ENCODE measurements around the gene SORL1. TPM values are rescaled to one million over a fixed set of nuclear protein-coding genes. Genes with fewer than 3 reads are reported as not detected.

Gene SORL1
- total and polyA plus RNA-seq, 9 of the 15 experiments (the other 6 are each of a cell fraction or from before 2014, with no cell fraction given), result 0.01 to 0.66 TPM; not detected in 7

DNA sequence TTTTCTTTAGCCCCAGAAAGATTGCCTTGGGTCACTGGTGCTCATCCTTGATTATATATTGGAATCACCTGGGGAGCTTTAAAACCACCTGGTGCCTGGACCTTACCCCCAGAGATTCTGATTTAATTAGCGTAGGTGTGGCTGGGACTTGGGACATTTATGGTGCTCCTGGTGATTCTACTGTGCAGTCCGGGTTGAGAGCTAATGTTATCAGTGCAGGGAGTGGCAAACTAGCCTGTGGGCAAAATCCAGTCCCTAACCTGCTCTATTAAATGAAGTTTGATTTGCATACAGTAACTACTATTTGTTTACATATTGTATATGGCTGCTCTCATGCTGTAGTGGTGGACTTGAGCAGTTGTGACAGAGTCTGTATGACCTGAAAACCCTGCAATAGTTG lies 134.6 kb downstream of the SORL1 start:
- Histone ChIP-seq H3K27ac (ENCODE audit: extremely low read depth, low read depth, low read length) (no peak overlapping the region), H2AFZ (ENCODE audit: low read depth, low read length) (no peak overlapping the region), H4K20me1 (replicated peaks; ENCODE audit: control insufficient read depth, insufficient read depth, low read length) (no peaks in the 10 kb centered on the region; the same call in 1 of the 2 replicates), H3K9ac (ENCODE audit: insufficient read depth in 1 of 2, low read depth in 2 of 2, low read length in 2 of 2) (no peak overlapping the region), H3K9me1 (ENCODE audit: control insufficient read depth, insufficient read depth, low read length) (no peaks in the 10 kb centered on the region), H3K27me3 (ENCODE audit: control insufficient read depth in 2 of 2, insufficient read depth in 2 of 2, low read length in 2 of 2) (peaks cover 0 to 11% of the 10 kb centered on the region in 2 experiments; a peak in 2 of 5 replicates), H3K79me2 (ENCODE audit: control insufficient read depth, insufficient read depth, low read length) (no peaks in the 10 kb centered on the region), H3K4me3 (no peak overlapping the region), H3K36me3 (ENCODE audit: control insufficient read depth, insufficient read depth, low read length) (no peaks in the 10 kb centered on the region), H3K4me2 (ENCODE audit: insufficient read depth, low read length) (no peak overlapping the region), H3K9me3 (replicated peaks; ENCODE audit: control insufficient read depth, insufficient read depth, low read depth, low read length) (no peaks in the 10 kb centered on the region), H3K4me1 (replicated peaks in 1 of 2; ENCODE audit: control insufficient read depth in 2 of 2, insufficient read depth in 2 of 2, low read length in 2 of 2) (peaks cover 0 to 2% of the 10 kb centered on the region in 2 experiments; a peak in 2 of 5 replicates)
- in situ Hi-C loops (cut with MboI) (no loop called here), intact Hi-C loops (cut with micrococcal nuclease) (no loop called here)
- ChIA-PET CTCF (ENCODE audit: low intra/inter-chr PET ratio) (interaction anchor here (0.6 kb wide), 1 partner anchor 265 kb away, joined by 3 read pairs; no protein-coding TSS in a partner anchor), POLR2A (no interaction called here)
- DNase-seq (ENCODE audit: extremely low read depth in 1 of 4, low spot score in 3 of 4), result no peak
- BruUV-seq (replicated peaks), result no TSS peak
- no peak for ATAC-seq
- no peak for FAIRE-seq
- TF ChIP-seq HDAC1 (IDR thresholded peaks at IDR 0.05), result no peak
- WGBS (ENCODE audit: insufficient coverage, low coverage, missing lambda C conversion rate), result 3% methylated on average over 2 of the region's 2 CpGs

DNA sequence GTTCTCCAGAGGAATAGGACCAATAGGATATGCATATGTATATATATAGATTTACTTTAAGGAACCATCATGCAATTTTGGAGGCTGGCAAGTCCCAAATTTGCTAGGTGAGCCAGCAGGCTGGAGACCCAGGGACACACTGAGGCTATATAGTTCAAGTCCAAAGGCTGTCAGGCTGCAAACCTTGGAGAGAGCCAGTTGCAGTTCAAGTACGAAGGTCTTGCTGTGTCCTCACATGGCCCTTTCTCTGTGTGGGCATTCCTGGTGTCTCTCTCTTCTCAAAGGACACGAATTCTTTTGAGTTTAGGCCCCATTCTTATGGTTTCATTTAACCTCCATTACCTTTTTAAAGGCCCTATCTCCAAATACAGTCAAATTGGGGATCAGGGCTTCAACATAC lies 135.1 kb downstream of the SORL1 start:
- WGBS (ENCODE audit: insufficient coverage, low coverage, missing lambda C conversion rate), result 0% methylated on average over 2 of the region's 2 CpGs
- H3K9ac ChIP-seq (ENCODE audit: insufficient read depth in 1 of 2, low read depth in 2 of 2, low read length in 2 of 2), result no peak overlapping the region
- no peaks in the 10 kb centered on the region for H3K9me3 ChIP-seq (replicated peaks; ENCODE audit: control insufficient read depth, insufficient read depth, low read depth, low read length)
- intact Hi-C loops (cut with micrococcal nuclease) (no loop called here), in situ Hi-C loops (cut with MboI) (no loop called here)
- H3K27ac ChIP-seq (ENCODE audit: extremely low read depth, low read depth, low read length), result no peak overlapping the region
- TF ChIP-seq ZSCAN29 (IDR thresholded peaks at IDR 0.05), result no peak
- TF ChIP-seq, protein P1, sequence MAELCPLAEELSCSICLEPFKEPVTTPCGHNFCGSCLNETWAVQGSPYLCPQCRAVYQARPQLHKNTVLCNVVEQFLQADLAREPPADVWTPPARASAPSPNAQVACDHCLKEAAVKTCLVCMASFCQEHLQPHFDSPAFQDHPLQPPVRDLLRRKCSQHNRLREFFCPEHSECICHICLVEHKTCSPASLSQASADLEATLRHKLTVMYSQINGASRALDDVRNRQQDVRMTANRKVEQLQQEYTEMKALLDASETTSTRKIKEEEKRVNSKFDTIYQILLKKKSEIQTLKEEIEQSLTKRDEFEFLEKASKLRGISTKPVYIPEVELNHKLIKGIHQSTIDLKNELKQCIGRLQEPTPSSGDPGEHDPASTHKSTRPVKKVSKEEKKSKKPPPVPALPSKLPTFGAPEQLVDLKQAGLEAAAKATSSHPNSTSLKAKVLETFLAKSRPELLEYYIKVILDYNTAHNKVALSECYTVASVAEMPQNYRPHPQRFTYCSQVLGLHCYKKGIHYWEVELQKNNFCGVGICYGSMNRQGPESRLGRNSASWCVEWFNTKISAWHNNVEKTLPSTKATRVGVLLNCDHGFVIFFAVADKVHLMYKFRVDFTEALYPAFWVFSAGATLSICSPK (IDR thresholded peaks at IDR 0.05; ENCODE audit: borderline replicate concordance), result no peak
- no peak for TF ChIP-seq ELF2 (CRISPR knock-in tag; IDR thresholded peaks at IDR 0.05)
- TF ChIP-seq U2AF1 (optimal IDR thresholded peaks at IDR 0.05; ENCODE audit: low read depth, low read length), result no peak
- TF ChIP-seq E2F1 (CRISPR knock-in tag; IDR thresholded peaks at IDR 0.05), result no peak
- no peaks in the 10 kb centered on the region for H3K79me2 ChIP-seq (ENCODE audit: control insufficient read depth, insufficient read depth, low read length)
- ATAC-seq (no peak), DNase-seq (ENCODE audit: extremely low read depth in 1 of 4, low spot score in 3 of 4) (no peak), FAIRE-seq (no peak)
- peaks cover 0 to 2% of the 10 kb centered on the region in 2 experiments; a peak in 2 of 5 replicates for H3K4me1 ChIP-seq (replicated peaks in 1 of 2; ENCODE audit: control insufficient read depth in 2 of 2, insufficient read depth in 2 of 2, low read length in 2 of 2)
- H3K4me3 ChIP-seq, result no peak overlapping the region
- peaks cover 0 to 11% of the 10 kb centered on the region in 2 experiments; a peak in 2 of 5 replicates for H3K27me3 ChIP-seq (ENCODE audit: control insufficient read depth in 2 of 2, insufficient read depth in 2 of 2, low read length in 2 of 2)
- no peak overlapping the region for H2AFZ ChIP-seq (ENCODE audit: low read depth, low read length)
- no peak overlapping the region for H3K4me2 ChIP-seq (ENCODE audit: insufficient read depth, low read length)
- BruUV-seq (replicated peaks), result no TSS peak
- no peaks in the 10 kb centered on the region for H3K36me3 ChIP-seq (ENCODE audit: control insufficient read depth, insufficient read depth, low read length)
- CTCF ChIA-PET (ENCODE audit: low intra/inter-chr PET ratio), result interaction anchor here (0.6 kb wide), 1 partner anchor 266 kb away, joined by 3 read pairs; no protein-coding TSS in a partner anchor
- no peaks in the 10 kb centered on the region; the same call in 1 of the 2 replicates for H4K20me1 ChIP-seq (replicated peaks; ENCODE audit: control insufficient read depth, insufficient read depth, low read length)
- POLR2A ChIA-PET, result interaction anchor here (0.6 kb wide), 1 partner anchor 343 kb away, joined by 3 read pairs; no protein-coding TSS in a partner anchor
- H3K9me1 ChIP-seq (ENCODE audit: control insufficient read depth, insufficient read depth, low read length), result no peaks in the 10 kb centered on the region
